DOHH2 (cell line): ENCODE results near the gene DNAH14.

Experiments used
- H3F3A ChIP-seq: fragments of 200-600 bp; sonication (generic), shearing (Covaris generic); 2 replicates; pipeline ENCODE4 v1.6.0; 2016; ENCODE audit warnings: antibody characterized with exemption, mild to moderate bottlenecking; ENCODE audit not compliant: control insufficient read depth, insufficient read depth
- H3K27ac ChIP-seq: fragments of 200-600 bp; sonication (generic); 2 replicates; pipeline ENCODE4 v1.5.1; 2014; ENCODE audit warnings: low read depth, mild to moderate bottlenecking, low read length, moderate library complexity
- H3K27me3 ChIP-seq: fragments of 200-600 bp; sonication (generic); 2 replicates; pipeline ENCODE4 v1.6.1; 2014; ENCODE audit warnings: mild to moderate bottlenecking, low read length, mixed read lengths; ENCODE audit not compliant: control insufficient read depth
- H3K36me3 ChIP-seq: fragments of 200-600 bp; sonication (generic); 2 replicates; pipeline ENCODE4 v1.6.1; 2014; ENCODE audit warnings: mild to moderate bottlenecking, low read length, moderate library complexity, mixed read lengths; ENCODE audit not compliant: control insufficient read depth
- H3K4me1 ChIP-seq: fragments of 200-600 bp; sonication (generic); 2 replicates; pipeline ENCODE4 v1.6.1; 2014; ENCODE audit warnings: mild to moderate bottlenecking, low read length, mixed read lengths; ENCODE audit not compliant: control insufficient read depth
- H3K4me2 ChIP-seq: fragments of 200-600 bp; sonication (generic); 2 replicates; pipeline ENCODE4 v1.6.0; 2014; ENCODE audit warnings: mild to moderate bottlenecking, low read length, moderate library complexity
- H3K4me3 ChIP-seq: fragments of 200-600 bp; sonication (generic); 2 replicates; pipeline ENCODE4 v1.5.1; 2014; ENCODE audit warnings: mild to moderate bottlenecking, low read length, mixed read lengths
- H3K79me2 ChIP-seq: fragments of 200-600 bp; sonication (generic); 2 replicates; pipeline ENCODE4 v1.6.1; 2014; ENCODE audit warnings: mild to moderate bottlenecking, low read length, mixed read lengths; ENCODE audit not compliant: control insufficient read depth
- H3K9me2 ChIP-seq: fragments of 200-600 bp; sonication (generic); replicated peaks from 2 replicates; pipeline ENCODE4 v1.6.1; 2014; ENCODE audit warnings: mild to moderate bottlenecking, low read length, mixed read lengths; ENCODE audit not compliant: control insufficient read depth
- H3K9me3 ChIP-seq: fragments of 200-600 bp; sonication (generic); 2 replicates; pipeline ENCODE4 v1.6.1; 2014; ENCODE audit warnings: antibody characterized with exemption, low read length, mixed read lengths; ENCODE audit not compliant: control insufficient read depth, insufficient read depth
- H4K20me1 ChIP-seq: fragments of 200-600 bp; sonication (generic); 2 replicates; pipeline ENCODE4 v1.6.0; 2014; ENCODE audit warnings: low read depth, mild to moderate bottlenecking, antibody characterized with exemption, low read length, moderate library complexity; ENCODE audit not compliant: control insufficient read depth, insufficient read depth
- CTCF ChIP-seq: fragments of 200-600 bp; sonication (generic); IDR thresholded peaks from one replicate; pipeline ENCODE4 v1.5.1; 2014; ENCODE audit warnings: antibody characterized with exemption, mild to moderate bottlenecking, low read depth, low read length; ENCODE audit not compliant: poor library complexity, severe bottlenecking
- EZH2phosphoT487 ChIP-seq: fragments of 200-600 bp; sonication (generic); IDR thresholded peaks from 2 replicates; pipeline ENCODE4 v1.6.1; 2017; ENCODE audit warnings: borderline replicate concordance, mild to moderate bottlenecking, antibody characterized with exemption, low read length, moderate library complexity, mixed read lengths

Gene DNAH14

DNA sequence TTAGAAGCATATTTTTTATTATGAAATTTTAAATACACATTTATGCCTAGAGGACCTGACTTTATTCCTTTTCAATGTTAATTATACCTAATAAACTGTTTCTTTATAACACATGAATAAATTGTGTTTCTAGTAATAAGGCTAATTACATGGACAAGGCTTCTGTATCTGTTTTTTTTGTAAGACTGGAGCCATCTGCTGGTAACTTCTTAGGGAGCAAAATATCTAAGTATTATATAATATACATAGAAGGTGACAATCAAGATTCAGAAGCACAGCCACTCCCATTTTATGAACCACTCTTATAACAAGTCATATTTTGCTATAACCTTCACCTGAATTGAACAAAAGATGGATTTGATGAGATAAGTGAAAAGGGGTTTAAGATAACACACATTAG, 414.1 kb downstream of the DNAH14 start:
- no peaks in the 10 kb centered on the region for H3K36me3 ChIP-seq
- TF ChIP-seq CTCF, result peak; percentile 35
- no peak for TF ChIP-seq EZH2phosphoT487

DNA sequence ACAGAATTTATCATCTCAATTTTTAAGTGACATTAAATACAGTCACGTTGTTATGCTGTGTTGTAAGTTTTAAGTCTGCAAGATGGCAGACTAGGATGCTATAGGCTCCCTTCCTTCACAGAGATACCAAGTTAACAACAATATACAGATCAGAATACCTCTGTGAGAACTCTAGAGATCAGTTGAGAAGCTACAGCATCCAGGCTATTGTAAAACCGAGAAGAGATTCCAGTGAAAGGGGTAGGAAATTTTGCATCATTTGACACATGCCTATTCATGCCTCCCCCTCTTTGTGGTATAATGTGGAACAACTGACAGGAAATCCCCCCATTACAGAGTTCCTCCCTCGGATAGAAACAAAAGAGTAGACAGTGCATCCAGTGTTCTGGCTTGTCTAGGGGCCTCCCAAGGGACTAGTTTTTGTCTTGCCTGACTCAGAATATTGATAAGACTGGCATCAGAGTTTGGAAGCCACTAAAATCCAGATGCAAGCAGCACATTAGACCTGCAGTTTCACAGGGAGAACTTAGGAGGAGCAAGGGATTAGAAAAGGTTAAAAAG, 417.7 kb downstream of the DNAH14 start:
- Histone ChIP-seq H3F3A (no peaks in the 10 kb centered on the region), H3K9me3 (no peaks in the 10 kb centered on the region), H4K20me1 (no peaks in the 10 kb centered on the region), H3K27ac (no peak overlapping the region), H3K4me3 (no peak overlapping the region), H3K4me2 (no peak overlapping the region), H3K36me3 (no peaks in the 10 kb centered on the region), H3K4me1 (no peaks in the 10 kb centered on the region), H3K79me2 (no peaks in the 10 kb centered on the region), H3K27me3 (peaks cover 25% of the 10 kb centered on the region), H3K9me2 (no peaks in the 10 kb centered on the region)
- TF ChIP-seq EZH2phosphoT487, result no peak
- no peak for TF ChIP-seq CTCF

More for the DNA sequence above, 414.1 kb downstream of the DNAH14 start:
- H3K79me2 ChIP-seq, result no peaks in the 10 kb centered on the region
- H3K9me2 ChIP-seq, result no peaks in the 10 kb centered on the region
- no peak overlapping the region for H3K27ac ChIP-seq
- H3K4me1 ChIP-seq, result no peaks in the 10 kb centered on the region
- no peaks in the 10 kb centered on the region for H3F3A ChIP-seq
- no peaks in the 10 kb centered on the region for H3K9me3 ChIP-seq
- H3K4me3 ChIP-seq, result no peak overlapping the region
- H3K4me2 ChIP-seq, result no peak overlapping the region
- H4K20me1 ChIP-seq, result no peaks in the 10 kb centered on the region
- peaks cover 9% of the 10 kb centered on the region; the same call in 1 of the 2 replicates for H3K27me3 ChIP-seq

DNA sequence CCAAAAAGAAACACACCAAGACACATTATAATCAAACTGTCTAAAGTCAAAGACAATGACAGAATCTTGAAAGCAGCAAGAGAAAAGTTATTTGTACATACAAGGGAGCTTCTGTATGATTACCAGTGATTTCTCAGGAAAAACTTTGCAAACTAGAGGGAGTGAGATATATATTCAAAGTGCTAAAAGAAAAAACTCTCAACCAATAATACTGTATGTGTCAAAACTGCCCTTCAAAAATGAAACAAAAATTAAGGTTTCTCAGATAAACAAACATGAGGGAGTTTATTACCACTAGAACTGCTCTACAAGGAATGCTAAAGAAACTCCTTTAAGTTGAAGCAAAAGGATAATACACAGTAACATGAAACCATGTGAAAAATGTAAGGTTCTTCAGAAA, 418.9 kb downstream of the DNAH14 start:
- H3K9me3 ChIP-seq, result no peaks in the 10 kb centered on the region
- no peaks in the 10 kb centered on the region for H3K79me2 ChIP-seq
- H3K27ac ChIP-seq, result no peak overlapping the region
- peaks cover 25% of the 10 kb centered on the region for H3K27me3 ChIP-seq
- H3F3A ChIP-seq, result no peaks in the 10 kb centered on the region
- H3K9me2 ChIP-seq, result no peaks in the 10 kb centered on the region
- no peaks in the 10 kb centered on the region for H3K36me3 ChIP-seq
- no peaks in the 10 kb centered on the region for H4K20me1 ChIP-seq
- H3K4me3 ChIP-seq, result no peak overlapping the region
- TF ChIP-seq CTCF, result no peak
- no peak for TF ChIP-seq EZH2phosphoT487
- H3K4me2 ChIP-seq, result no peak overlapping the region
- H3K4me1 ChIP-seq, result no peaks in the 10 kb centered on the region

DNA sequence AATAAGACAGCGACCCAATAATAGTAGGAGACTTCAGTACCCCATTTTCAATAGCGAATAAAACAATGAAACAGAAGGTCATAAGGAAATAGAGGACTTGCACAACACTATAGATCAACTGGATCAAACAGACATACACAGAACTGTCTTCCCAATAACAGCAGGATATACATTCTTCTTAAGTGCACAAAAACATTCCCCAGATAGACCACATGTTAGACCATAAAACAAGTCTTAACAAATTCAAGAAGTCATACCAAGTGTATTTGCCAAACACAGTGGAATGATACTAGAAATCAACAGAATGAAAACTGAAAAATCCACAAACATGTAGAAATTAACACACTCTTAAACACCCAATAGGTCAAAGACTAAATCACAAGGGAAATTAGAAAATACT, 420.4 kb downstream of the DNAH14 start:
- H3K4me2 ChIP-seq, result no peak overlapping the region
- peaks cover 25% of the 10 kb centered on the region for H3K27me3 ChIP-seq
- no peak overlapping the region for H3K27ac ChIP-seq
- H4K20me1 ChIP-seq, result no peaks in the 10 kb centered on the region
- H3K9me2 ChIP-seq, result no peaks in the 10 kb centered on the region
- no peaks in the 10 kb centered on the region for H3K79me2 ChIP-seq
- H3F3A ChIP-seq, result no peaks in the 10 kb centered on the region
- no peak for TF ChIP-seq CTCF
- TF ChIP-seq EZH2phosphoT487, result no peak
- no peaks in the 10 kb centered on the region for H3K4me1 ChIP-seq
- H3K4me3 ChIP-seq, result no peak overlapping the region
- no peaks in the 10 kb centered on the region for H3K9me3 ChIP-seq
- no peaks in the 10 kb centered on the region for H3K36me3 ChIP-seq
